Measurements from ENCODE around the gene GADL1.
A peak's percentile ranks its signal among the peaks of the same experiment; 100 is the strongest.

GADL1 gene

DNA sequence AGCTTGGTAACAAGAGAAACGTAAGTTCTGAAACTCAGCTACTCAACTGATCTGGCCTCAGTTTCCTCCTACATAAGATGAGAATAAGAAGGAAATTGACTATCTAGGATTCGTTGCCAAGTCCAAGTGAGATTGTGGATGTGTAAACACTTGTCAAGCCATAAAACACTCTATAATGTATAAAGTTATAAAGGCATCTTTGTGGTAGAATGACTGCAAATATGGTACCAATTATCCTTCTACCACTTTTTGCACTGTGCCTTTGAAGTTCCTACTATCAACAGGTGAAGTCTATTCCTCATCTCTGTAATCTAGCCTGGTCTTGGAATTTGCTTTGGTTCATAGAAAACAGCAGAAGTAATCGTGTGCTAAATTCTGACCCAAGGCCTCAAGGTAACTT lies 138.2 kb downstream of the GADL1 start:
- DNase-seq (ENCODE audit: low spot score): no peak
- in situ Hi-C loops (cut with MboI; ENCODE audit: low pct_unique_long_range_greater_than_20kb, low sequenced_read_pairs, unreplicated experiment): no loop called here
- TF ChIP-seq, protein P1, sequence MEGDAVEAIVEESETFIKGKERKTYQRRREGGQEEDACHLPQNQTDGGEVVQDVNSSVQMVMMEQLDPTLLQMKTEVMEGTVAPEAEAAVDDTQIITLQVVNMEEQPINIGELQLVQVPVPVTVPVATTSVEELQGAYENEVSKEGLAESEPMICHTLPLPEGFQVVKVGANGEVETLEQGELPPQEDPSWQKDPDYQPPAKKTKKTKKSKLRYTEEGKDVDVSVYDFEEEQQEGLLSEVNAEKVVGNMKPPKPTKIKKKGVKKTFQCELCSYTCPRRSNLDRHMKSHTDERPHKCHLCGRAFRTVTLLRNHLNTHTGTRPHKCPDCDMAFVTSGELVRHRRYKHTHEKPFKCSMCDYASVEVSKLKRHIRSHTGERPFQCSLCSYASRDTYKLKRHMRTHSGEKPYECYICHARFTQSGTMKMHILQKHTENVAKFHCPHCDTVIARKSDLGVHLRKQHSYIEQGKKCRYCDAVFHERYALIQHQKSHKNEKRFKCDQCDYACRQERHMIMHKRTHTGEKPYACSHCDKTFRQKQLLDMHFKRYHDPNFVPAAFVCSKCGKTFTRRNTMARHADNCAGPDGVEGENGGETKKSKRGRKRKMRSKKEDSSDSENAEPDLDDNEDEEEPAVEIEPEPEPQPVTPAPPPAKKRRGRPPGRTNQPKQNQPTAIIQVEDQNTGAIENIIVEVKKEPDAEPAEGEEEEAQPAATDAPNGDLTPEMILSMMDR (IDR thresholded peaks at IDR 0.05; ENCODE audit: extremely low read depth, insufficient read depth, missing control alignments): no peak

DNA sequence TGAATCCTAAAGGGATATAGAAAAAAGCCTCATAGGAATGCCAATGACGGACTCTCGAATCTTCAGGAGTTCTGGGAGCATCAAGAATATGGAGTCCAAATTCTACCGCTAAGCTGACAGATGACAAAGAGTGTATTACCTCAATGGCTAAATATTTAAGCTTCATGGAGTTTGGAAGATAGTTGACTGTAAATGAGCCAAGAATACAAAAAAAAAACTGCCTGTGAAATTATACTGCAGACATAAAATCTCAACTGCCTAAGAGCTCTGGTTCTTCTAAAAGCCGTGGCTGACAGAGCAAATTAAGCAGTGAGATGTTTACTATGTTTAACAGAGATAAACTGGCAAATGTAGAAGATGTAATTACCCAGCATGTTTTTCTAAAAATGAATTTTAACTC lies 140.0 kb downstream of the GADL1 start:
- in situ Hi-C loops (cut with MboI; ENCODE audit: low pct_unique_long_range_greater_than_20kb, low sequenced_read_pairs, unreplicated experiment): no loop called here
- DNase-seq (ENCODE audit: low spot score): no peak
- TF ChIP-seq, protein P1 (IDR thresholded peaks at IDR 0.05; ENCODE audit: extremely low read depth, insufficient read depth, missing control alignments): no peak

DNA sequence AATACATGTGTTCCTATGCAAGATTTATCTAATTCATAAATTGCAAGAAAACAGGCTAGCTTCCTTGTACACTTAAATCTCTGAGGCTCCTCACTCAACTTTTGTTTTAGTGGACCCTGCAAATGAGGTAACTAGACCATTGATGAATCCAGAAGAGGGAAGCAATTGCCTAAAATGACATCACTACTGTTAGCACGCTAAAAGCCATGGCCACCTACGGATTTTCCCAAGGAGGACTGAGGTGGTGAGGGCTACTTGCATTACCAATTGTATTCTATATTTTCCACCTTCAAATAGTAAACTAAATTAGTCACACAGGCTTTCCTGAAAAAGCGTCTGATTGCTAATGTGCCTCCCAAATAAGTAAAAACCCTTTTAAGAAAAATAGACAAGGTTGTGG lies 140.7 kb downstream of the GADL1 start:
- in situ Hi-C loops (cut with MboI; ENCODE audit: low pct_unique_long_range_greater_than_20kb, low sequenced_read_pairs, unreplicated experiment): no loop called here
- DNase-seq (ENCODE audit: low spot score): no peak
- TF ChIP-seq, protein P1 (IDR thresholded peaks at IDR 0.05; ENCODE audit: extremely low read depth, insufficient read depth, missing control alignments): no peak

DNA sequence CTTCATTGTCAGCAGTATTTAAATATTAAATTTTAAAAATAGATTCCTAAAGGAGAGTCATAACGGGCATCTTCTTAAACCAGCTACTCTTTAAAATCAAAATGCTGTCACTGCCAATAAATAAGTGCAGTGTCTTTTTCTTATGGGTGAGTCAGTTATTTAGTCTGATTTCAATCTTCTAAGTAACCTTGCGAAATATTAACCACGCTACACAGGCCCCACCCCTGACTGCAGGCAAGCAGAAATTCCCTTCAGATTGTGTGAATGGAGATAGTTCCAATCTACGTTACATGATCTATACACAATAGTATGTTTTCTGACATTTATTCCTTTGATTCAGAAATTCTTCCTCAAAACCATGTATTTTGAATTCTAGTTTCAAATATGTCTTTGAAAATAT lies 141.5 kb downstream of the GADL1 start:
- no peak for DNase-seq (ENCODE audit: low spot score)
- in situ Hi-C loops (cut with MboI; ENCODE audit: low pct_unique_long_range_greater_than_20kb, low sequenced_read_pairs, unreplicated experiment): no loop called here

DNA sequence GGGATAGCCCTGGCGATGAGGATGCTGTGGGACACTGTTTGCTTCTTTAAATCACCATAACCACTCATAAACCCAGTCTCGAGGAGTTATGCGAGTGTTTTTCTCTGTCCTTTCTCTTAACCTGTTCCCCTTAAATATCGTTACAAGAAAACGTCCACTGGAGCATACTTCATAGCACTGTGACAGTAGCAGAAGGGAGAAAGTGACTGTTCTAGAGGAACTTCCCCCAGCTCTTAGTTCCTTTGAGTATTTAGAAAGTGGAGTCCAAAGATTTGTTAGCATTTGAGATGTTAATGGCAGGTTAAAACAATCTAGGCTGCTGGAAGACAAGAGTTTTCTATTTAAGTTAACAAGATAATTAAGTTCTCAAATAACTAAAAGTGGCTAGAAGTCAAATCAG lies 142.0 kb downstream of the GADL1 start:
- in situ Hi-C loops (cut with MboI; ENCODE audit: low pct_unique_long_range_greater_than_20kb, low sequenced_read_pairs, unreplicated experiment): no loop called here
- DNase-seq (ENCODE audit: low spot score): no peak
- TF ChIP-seq, protein P1 (IDR thresholded peaks at IDR 0.05; ENCODE audit: extremely low read depth, insufficient read depth, missing control alignments): no peak

More for the DNA sequence above, 141.5 kb downstream of the GADL1 start:
- TF ChIP-seq, protein P1 (IDR thresholded peaks at IDR 0.05; ENCODE audit: extremely low read depth, insufficient read depth, missing control alignments): no peak

GRCh38 chr3:30751610-30752299 lies 142.7 kb downstream of the GADL1 start:
- TF ChIP-seq, protein P1 (IDR thresholded peaks at IDR 0.05; ENCODE audit: extremely low read depth, insufficient read depth, missing control alignments): peak; percentile 30
- in situ Hi-C loops (cut with MboI; ENCODE audit: low pct_unique_long_range_greater_than_20kb, low sequenced_read_pairs, unreplicated experiment): no loop called here
- peak; percentile 11 for DNase-seq (ENCODE audit: low spot score)
